NB4 (cell line): Measurements from ENCODE around the gene NHEJ1.

ENCODE experiments used
- DNase-seq: peaks from one replicate; pipeline ENCODE4 v3.0.0; 2010; ENCODE audit warnings: low read depth
- H3K4me3 ChIP-seq: one replicate; pipeline ENCODE4 v1.5.1; 2011; ENCODE audit warnings: mild to moderate bottlenecking, low read depth, low read length, moderate library complexity
- CTCF ChIP-seq: IDR thresholded peaks from one replicate; pipeline ENCODE4 v1.5.1; 2012; ENCODE audit warnings: low read depth, low read length
- MAX ChIP-seq: IDR thresholded peaks from 2 replicates; pipeline ENCODE4 v1.6.1; 2011; ENCODE audit warnings: low read depth, low read length
- MYC ChIP-seq: IDR thresholded peaks from 2 replicates; pipeline ENCODE4 v1.6.1; 2011; ENCODE audit warnings: low read depth, low read length
- POLR2A ChIP-seq: IDR thresholded peaks from 2 replicates; pipeline ENCODE4 v1.6.1; 2011; ENCODE audit warnings: mild to moderate bottlenecking; ENCODE audit not compliant: insufficient read length; ENCODE audit errors: extremely low read depth

The NHEJ1 gene

GRCh38 chr2:219158025-219158424 is 2.6 kb downstream of the NHEJ1 start:
- no peak for TF ChIP-seq POLR2A
- TF ChIP-seq MYC = no peak
- no peak for TF ChIP-seq CTCF
- no peak for TF ChIP-seq MAX
- no peak overlapping the region for H3K4me3 ChIP-seq
- no peak for DNase-seq

GRCh38 chr2:219157396-219157795 is 3.2 kb downstream of the NHEJ1 start:
- H3K4me3 ChIP-seq = no peak overlapping the region
- no peak for DNase-seq
- TF ChIP-seq POLR2A (no peak), MAX (no peak), MYC (no peak), CTCF (no peak)

- peak; percentile 84 for DNase-seq
Observed at GRCh38 chr2:219155054-219155644, 5.5 kb downstream of the NHEJ1 start.

GRCh38 chr2:219149667-219150066 is 10.9 kb downstream of the NHEJ1 start:
- DNase-seq = no peak
- TF ChIP-seq MAX (no peak), MYC (no peak), CTCF (no peak), POLR2A (no peak)
- H3K4me3 ChIP-seq = no peak overlapping the region

More at GRCh38 chr2:219155054-219155644, 5.5 kb downstream of the NHEJ1 start:
- TF ChIP-seq CTCF (peak; percentile 24), MAX (no peak)
- H3K4me3 ChIP-seq = no peak overlapping the region

GRCh38 chr2:219142329-219142728 is 18.3 kb downstream of the NHEJ1 start:
- no peak overlapping the region for H3K4me3 ChIP-seq
- no peak for DNase-seq
- no peak for TF ChIP-seq MYC
- TF ChIP-seq CTCF = no peak
- no peak for TF ChIP-seq POLR2A
- no peak for TF ChIP-seq MAX

- TF ChIP-seq MAX (no peak), CTCF (no peak), MYC (no peak), POLR2A (no peak)
- no peak overlapping the region for H3K4me3 ChIP-seq
- no peak for DNase-seq
Observed at GRCh38 chr2:219140722-219141121, 19.9 kb downstream of the NHEJ1 start.
